Fibroblast of lung (primary cell): Measurements from ENCODE around the gene GIMAP8. TPM values are rescaled to one million over a fixed set of nuclear protein-coding genes. Genes with fewer than 3 reads are reported as not detected.

Experiments used
- DNase-seq, 2 donors: peaks; one replicate each; pipeline versions ENCODE4 v3.0.0 to v3.0.0-alpha.2; 2010; ENCODE audit warnings: low read depth in 2 of 2
- H2AFZ ChIP-seq: 2 replicates; pipeline ENCODE4 v1.5.1; 2012; ENCODE audit warnings: low read length, control low read depth, inconsistent platforms
- H3K27ac ChIP-seq: 2 replicates; pipeline ENCODE4 v1.5.1; 2011; ENCODE audit warnings: low read length, control low read depth; ENCODE audit not compliant: insufficient read depth
- H3K27me3 ChIP-seq: 2 replicates; pipeline ENCODE4 v1.5.1; 2011; ENCODE audit warnings: mild to moderate bottlenecking, low read length; ENCODE audit not compliant: control insufficient read depth, insufficient read depth
- H3K36me3 ChIP-seq: 2 replicates; pipeline ENCODE4 v1.5.1; 2011; ENCODE audit warnings: low read length; ENCODE audit not compliant: control insufficient read depth, insufficient read depth
- H3K4me1 ChIP-seq: 2 replicates; pipeline ENCODE4 v1.5.1; 2011; ENCODE audit warnings: low read length; ENCODE audit not compliant: control insufficient read depth, insufficient read depth; ENCODE audit errors: extremely low read depth
- H3K4me2 ChIP-seq: 2 replicates; pipeline ENCODE4 v1.5.1; 2011; ENCODE audit warnings: low read length, control low read depth; ENCODE audit not compliant: insufficient read depth; ENCODE audit errors: extremely low read depth
- H3K4me3 ChIP-seq, 4 experiments: fragments of 200-600 bp in 1 of 4; sonication (generic) in 1 of 4; replicated peaks in 1 of 4; 2 replicates each; pipeline ENCODE4 v1.5.1; 2011 to 2016; ENCODE audit warnings: low read length in 4 of 4, low read depth in 3 of 4, mild to moderate bottlenecking in 3 of 4, control low read depth in 2 of 4, inconsistent platforms in 1 of 4, mixed read lengths in 1 of 4; ENCODE audit not compliant: insufficient read depth in 1 of 4; ENCODE audit errors: control extremely low read depth in 1 of 4
- H3K79me2 ChIP-seq: 2 replicates; pipeline ENCODE4 v1.5.1; 2012; ENCODE audit warnings: mild to moderate bottlenecking, low read length, inconsistent platforms; ENCODE audit not compliant: control insufficient read depth, insufficient read depth
- H3K9ac ChIP-seq: 2 replicates; pipeline ENCODE4 v1.5.1; 2011; ENCODE audit warnings: mild to moderate bottlenecking, low read length, control low read depth; ENCODE audit not compliant: insufficient read depth
- H3K9me3 ChIP-seq: 2 replicates; pipeline ENCODE4 v1.5.1; 2012; ENCODE audit warnings: low read depth, low read length; ENCODE audit not compliant: control insufficient read depth, insufficient read depth
- H4K20me1 ChIP-seq: 2 replicates; pipeline ENCODE4 v1.5.1; 2011; ENCODE audit warnings: low read length; ENCODE audit not compliant: control insufficient read depth, insufficient read depth; ENCODE audit errors: extremely low read depth
- EZH2 ChIP-seq: IDR thresholded peaks from 2 replicates; pipeline ENCODE4 v1.5.1; 2012; ENCODE audit warnings: low read length, control low read depth, mild to moderate bottlenecking; ENCODE audit errors: missing control alignments
- polyA plus RNA-seq, 2 donors: library from polyadenylated mRNA; depleted of rRNA in 1 of 2; stranded (reverse) in 1 of 2; unstranded in 1 of 2; fragments of >200 nt; gene quantifications; 2 replicates each; pipeline ENCODE4 v1.2.1, GENCODE V29; 2011 to 2012; ENCODE audit warnings: missing spikeins in 1 of 2
- total RNA-seq: library from RNA; depleted of rRNA; stranded (reverse); fragments of >200 nt; gene quantifications from 2 replicates; pipeline ENCODE4 v1.2.1, GENCODE V29; 2014
- TF ChIP-seq, protein P1 (sequence below), 2 donors: IDR thresholded peaks in 1 of 2; conservative IDR thresholded peaks in 1 of 2; 1 replicate in 1 of 2; 2 replicates in 1 of 2; pipeline ENCODE4 v1.5.1; 2011 to 2012; ENCODE audit warnings: low read length in 2 of 2, control low read depth in 1 of 2, inconsistent platforms in 1 of 2, low read depth in 1 of 2, mild to moderate bottlenecking in 1 of 2

GIMAP8 gene
- total and polyA plus RNA-seq, 2 donors (not counting 1 experiment from before 2014, with no cell fraction given): under 0.01 TPM; not detected in 1

GRCh38 chr7:150408393-150409299 is 41.8 kb upstream of the GIMAP8 start:
- H3K9me3 ChIP-seq: no peaks in the 10 kb centered on the region
- DNase-seq: no peak
- H3K4me1 ChIP-seq: peaks cover 8% of the 10 kb centered on the region
- no peak overlapping the region for H3K9ac ChIP-seq
- H3K79me2 ChIP-seq: no peaks in the 10 kb centered on the region
- no peak overlapping the region for H3K4me2 ChIP-seq
- no peak overlapping the region for H3K27ac ChIP-seq
- H3K27me3 ChIP-seq: no peaks in the 10 kb centered on the region
- no peaks in the 10 kb centered on the region for H4K20me1 ChIP-seq
- H3K36me3 ChIP-seq: no peaks in the 10 kb centered on the region
- no peak overlapping the region for H3K4me3 ChIP-seq
- no peak overlapping the region for H2AFZ ChIP-seq
- TF ChIP-seq, protein P1, sequence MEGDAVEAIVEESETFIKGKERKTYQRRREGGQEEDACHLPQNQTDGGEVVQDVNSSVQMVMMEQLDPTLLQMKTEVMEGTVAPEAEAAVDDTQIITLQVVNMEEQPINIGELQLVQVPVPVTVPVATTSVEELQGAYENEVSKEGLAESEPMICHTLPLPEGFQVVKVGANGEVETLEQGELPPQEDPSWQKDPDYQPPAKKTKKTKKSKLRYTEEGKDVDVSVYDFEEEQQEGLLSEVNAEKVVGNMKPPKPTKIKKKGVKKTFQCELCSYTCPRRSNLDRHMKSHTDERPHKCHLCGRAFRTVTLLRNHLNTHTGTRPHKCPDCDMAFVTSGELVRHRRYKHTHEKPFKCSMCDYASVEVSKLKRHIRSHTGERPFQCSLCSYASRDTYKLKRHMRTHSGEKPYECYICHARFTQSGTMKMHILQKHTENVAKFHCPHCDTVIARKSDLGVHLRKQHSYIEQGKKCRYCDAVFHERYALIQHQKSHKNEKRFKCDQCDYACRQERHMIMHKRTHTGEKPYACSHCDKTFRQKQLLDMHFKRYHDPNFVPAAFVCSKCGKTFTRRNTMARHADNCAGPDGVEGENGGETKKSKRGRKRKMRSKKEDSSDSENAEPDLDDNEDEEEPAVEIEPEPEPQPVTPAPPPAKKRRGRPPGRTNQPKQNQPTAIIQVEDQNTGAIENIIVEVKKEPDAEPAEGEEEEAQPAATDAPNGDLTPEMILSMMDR (conservative IDR thresholded peaks at IDR 0.05 in 1 of 2, IDR thresholded peaks at IDR 0.05 in 1 of 2; ENCODE audit: low read depth in 1 of 2, low read length in 2 of 2): no peak
- TF ChIP-seq EZH2: no peak

- Histone ChIP-seq H3K4me3 (no peak overlapping the region), H3K27me3 (no peaks in the 10 kb centered on the region), H2AFZ (no peak overlapping the region), H3K9ac (no peak overlapping the region), H3K36me3 (no peaks in the 10 kb centered on the region), H3K4me2 (no peak overlapping the region), H3K9me3 (no peaks in the 10 kb centered on the region), H3K4me1 (peaks cover 8% of the 10 kb centered on the region), H3K27ac (no peak overlapping the region), H3K79me2 (no peaks in the 10 kb centered on the region), H4K20me1 (no peaks in the 10 kb centered on the region)
- TF ChIP-seq, protein P1 (conservative IDR thresholded peaks at IDR 0.05 in 1 of 2, IDR thresholded peaks at IDR 0.05 in 1 of 2; ENCODE audit: low read depth in 1 of 2, low read length in 2 of 2): no peak
- TF ChIP-seq EZH2: no peak
- DNase-seq: no peak
Observed at GRCh38 chr7:150409300-150410030, 41.0 kb upstream of the GIMAP8 start.

DNA sequence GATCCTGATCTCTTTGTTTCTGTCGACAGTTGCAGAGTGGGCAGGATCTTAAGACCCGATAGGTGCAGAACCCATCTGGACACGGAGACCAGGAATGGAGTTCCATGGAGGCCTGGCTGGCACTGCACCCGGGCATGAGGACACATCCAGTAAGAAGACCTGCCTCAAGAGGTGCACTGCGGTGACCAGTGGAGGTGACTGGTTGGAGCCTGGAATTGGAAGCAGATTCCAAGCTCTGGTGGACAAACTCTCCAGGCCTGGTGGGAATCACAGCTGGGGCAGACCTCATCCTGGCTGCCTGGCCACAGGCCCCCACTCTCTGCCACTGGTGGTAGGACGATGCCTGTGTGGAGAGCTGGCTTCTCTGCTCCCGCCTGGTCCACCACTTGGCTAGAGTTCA is 40.3 kb upstream of the GIMAP8 start:
- Histone ChIP-seq H3K36me3 (no peaks in the 10 kb centered on the region), H3K9me3 (no peaks in the 10 kb centered on the region), H3K27ac (no peak overlapping the region), H4K20me1 (no peaks in the 10 kb centered on the region), H3K27me3 (peaks cover 3% of the 10 kb centered on the region), H3K4me3 (no peak overlapping the region), H3K79me2 (no peaks in the 10 kb centered on the region), H3K9ac (no peak overlapping the region), H2AFZ (no peak overlapping the region), H3K4me1 (peaks cover 8% of the 10 kb centered on the region), H3K4me2 (no peak overlapping the region)
- TF ChIP-seq EZH2: no peak
- TF ChIP-seq, protein P1 (conservative IDR thresholded peaks at IDR 0.05 in 1 of 2, IDR thresholded peaks at IDR 0.05 in 1 of 2; ENCODE audit: low read depth in 1 of 2, low read length in 2 of 2): no peak
- no peak for DNase-seq
